ENCODE results near the gene WWOX. TPM values are rescaled to one million over a fixed set of nuclear protein-coding genes. Genes with fewer than 3 reads are reported as not detected.

Gene WWOX
- total and polyA plus RNA-seq, 2 of the 8 experiments (the other 6 are each of a cell fraction or from before 2014, with no cell fraction given), result 5.4 to 16.7 TPM

DNA sequence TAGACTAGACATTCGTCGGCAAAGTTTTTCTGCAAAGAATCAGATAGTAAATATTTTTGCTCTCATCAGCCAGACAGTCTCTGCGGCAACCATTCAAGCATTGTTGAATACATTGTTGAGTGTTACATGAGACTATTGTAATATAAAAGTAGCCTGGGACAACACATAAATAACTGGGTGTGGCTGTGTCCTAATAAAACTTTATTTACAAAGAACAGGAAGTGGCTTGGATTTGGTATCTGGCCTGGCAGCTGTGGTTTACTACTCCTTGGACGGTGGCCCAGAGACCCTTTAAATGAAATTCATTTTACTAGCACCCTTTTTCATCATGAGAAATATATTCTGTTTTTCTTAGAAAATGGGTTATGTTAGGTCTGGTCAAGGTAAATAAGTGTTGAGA, 297.2 kb downstream of the WWOX start (continued):
- TF ChIP-seq EGR1 (IDR thresholded peaks at IDR 0.05; ENCODE audit: borderline replicate concordance, low read depth, low read length) (no peak), CEBPB (IDR thresholded peaks at IDR 0.05; ENCODE audit: low read depth, low read length) (no peak), FOSL1 (IDR thresholded peaks at IDR 0.05; ENCODE audit: insufficient read depth, low read depth, low read length) (no peak), SUZ12 (IDR thresholded peaks at IDR 0.05; ENCODE audit: low read length) (no peak)
- TF ChIP-seq, protein P1, sequence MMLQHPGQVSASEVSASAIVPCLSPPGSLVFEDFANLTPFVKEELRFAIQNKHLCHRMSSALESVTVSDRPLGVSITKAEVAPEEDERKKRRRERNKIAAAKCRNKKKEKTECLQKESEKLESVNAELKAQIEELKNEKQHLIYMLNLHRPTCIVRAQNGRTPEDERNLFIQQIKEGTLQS (IDR thresholded peaks at IDR 0.05; ENCODE audit: insufficient read depth, low read depth, low read length), result no peak

Measured in H1 (cell line).